Loucy (cell line): ENCODE results near the gene FDPS.

ENCODE experiments used
- EZH2phosphoT487 ChIP-seq: fragments of 200-600 bp; IDR thresholded peaks from 2 replicates; pipeline ENCODE4 v1.6.1; 2018; ENCODE audit warnings: antibody characterized with exemption, mild to moderate bottlenecking, moderate library complexity, borderline replicate concordance
- TF ChIP-seq, protein P1 (sequence below): fragments of 200-600 bp; sonication (generic); conservative IDR thresholded peaks from 2 replicates; pipeline ENCODE4 v1.5.1; 2014; ENCODE audit warnings: mild to moderate bottlenecking, antibody characterized with exemption, low read length

DNA sequence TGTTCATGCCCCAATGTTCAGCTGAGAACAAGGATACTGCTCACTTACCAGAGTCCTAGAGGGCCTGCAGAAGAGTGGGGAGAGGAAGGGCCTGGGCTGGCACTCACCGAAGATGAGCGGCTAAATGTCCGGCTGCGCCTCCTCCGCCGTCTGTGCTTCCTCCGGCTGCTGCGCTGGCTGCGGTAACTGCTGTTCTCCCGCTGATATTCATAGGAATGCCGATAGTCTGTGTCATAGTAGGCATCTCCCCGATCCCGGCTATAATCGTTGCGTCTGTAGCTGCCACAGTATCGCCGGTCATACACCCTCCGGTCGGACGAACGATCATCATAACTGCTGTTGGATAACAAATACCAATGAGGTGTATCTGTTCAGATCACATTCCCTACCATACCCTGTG is 39.3 kb upstream of the FDPS start:
- TF ChIP-seq, protein P1, sequence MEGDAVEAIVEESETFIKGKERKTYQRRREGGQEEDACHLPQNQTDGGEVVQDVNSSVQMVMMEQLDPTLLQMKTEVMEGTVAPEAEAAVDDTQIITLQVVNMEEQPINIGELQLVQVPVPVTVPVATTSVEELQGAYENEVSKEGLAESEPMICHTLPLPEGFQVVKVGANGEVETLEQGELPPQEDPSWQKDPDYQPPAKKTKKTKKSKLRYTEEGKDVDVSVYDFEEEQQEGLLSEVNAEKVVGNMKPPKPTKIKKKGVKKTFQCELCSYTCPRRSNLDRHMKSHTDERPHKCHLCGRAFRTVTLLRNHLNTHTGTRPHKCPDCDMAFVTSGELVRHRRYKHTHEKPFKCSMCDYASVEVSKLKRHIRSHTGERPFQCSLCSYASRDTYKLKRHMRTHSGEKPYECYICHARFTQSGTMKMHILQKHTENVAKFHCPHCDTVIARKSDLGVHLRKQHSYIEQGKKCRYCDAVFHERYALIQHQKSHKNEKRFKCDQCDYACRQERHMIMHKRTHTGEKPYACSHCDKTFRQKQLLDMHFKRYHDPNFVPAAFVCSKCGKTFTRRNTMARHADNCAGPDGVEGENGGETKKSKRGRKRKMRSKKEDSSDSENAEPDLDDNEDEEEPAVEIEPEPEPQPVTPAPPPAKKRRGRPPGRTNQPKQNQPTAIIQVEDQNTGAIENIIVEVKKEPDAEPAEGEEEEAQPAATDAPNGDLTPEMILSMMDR, result no peak
- no peak for TF ChIP-seq EZH2phosphoT487
